Measurements from ENCODE around the gene ZNF790. TPM values are rescaled to one million over a fixed set of nuclear protein-coding genes. Genes with fewer than 3 reads are reported as not detected.

The ZNF790 gene
- total and polyA plus RNA-seq, 2 of the 4 experiments (the other 2 are of a cell fraction), result 0.97 to 4.3 TPM

- H2AK9ac ChIP-seq (replicated peaks; ENCODE audit: low read depth, low read length, poor library complexity), result peak within 1 kb of the TSS; percentile 70
- ATAC-seq (ENCODE audit: low read depth), result peak; percentile 95
- 3% methylated on average over 6 of the region's 57 CpGs; no CpG with 5 or more reads in 1 of the 2 experiments for WGBS, 2 experiments (ENCODE audit: extremely low coverage in 2 of 2, insufficient read length in 1 of 2)
- BruUV-seq (replicated peaks), result TSS peak; percentile 65
- H3K23ac ChIP-seq (ENCODE audit: low read depth, low read length), result peak within 1 kb of the TSS; percentile 59
- H3K9me3 ChIP-seq (ENCODE audit: control insufficient read depth, insufficient read depth, low read length), result peaks cover 14% of the 10 kb centered on the region; the same call in 1 of the 2 replicates
- no peak within 1 kb of the TSS for H3K18ac ChIP-seq (ENCODE audit: low read depth, low read length)
- intact Hi-C loops (cut with micrococcal nuclease), result loop anchor here (2.0 to 10.0 kb wide), 2 partner anchors 24 to 302 kb away; partner anchors contain the start of gene ZNF420
- peak within 1 kb of the TSS; percentile 75 for H4K91ac ChIP-seq (ENCODE audit: insufficient read depth, low read depth, low read length)
- ChIA-PET CTCF (interaction anchor here (0.6 kb wide), 1 partner anchor 36 kb away, joined by 4 read pairs; no protein-coding TSS in a partner anchor), POLR2A (ENCODE audit: unreplicated experiment) (no interaction called here)
- H3K79me1 ChIP-seq (ENCODE audit: low read depth in 1 of 2, low read length in 2 of 2), result peaks cover 7 to 10% of the 10 kb centered on the region in 2 experiments; a peak in 3 of 4 replicates
- H4K8ac ChIP-seq (ENCODE audit: low read depth in 2 of 2, low read length in 2 of 2), result peak within 1 kb of the TSS; percentile 90 to 95
- peak within 1 kb of the TSS; percentile 70 for H3K56ac ChIP-seq (ENCODE audit: extremely low read depth, insufficient read depth, low read length)
- TF ChIP-seq MXI1 (IDR thresholded peaks at IDR 0.05; ENCODE audit: borderline replicate concordance, low read depth, low read length), result peak; percentile 93
- no peak for TF ChIP-seq POLR2A (IDR thresholded peaks at IDR 0.05; ENCODE audit: low read depth, low read length)
- peaks cover 2% of the 10 kb centered on the region; the same call in 1 of the 2 replicates for H3K36me3 ChIP-seq (ENCODE audit: control insufficient read depth, insufficient read depth, low read length)
- peak within 1 kb of the TSS; percentile 94 for H3K4me2 ChIP-seq (ENCODE audit: low read depth, low read length)
- no peaks in the 10 kb centered on the region for H3K4me1 ChIP-seq (ENCODE audit: control insufficient read depth, insufficient read depth, low read length)
- peak within 1 kb of the TSS; percentile 73; the same call in 1 of the 3 replicates for H2BK15ac ChIP-seq (ENCODE audit: low read depth, low read length)
- in situ Hi-C loops (cut with MboI; ENCODE audit: low sequenced_read_pairs), result no loop called here
- peak; percentile 92 for DNase-seq
- peak within 1 kb of the TSS; percentile 40; the same call in 1 of the 2 replicates for H4K5ac ChIP-seq (ENCODE audit: low read depth, low read length)
- no peak within 1 kb of the TSS for H2BK20ac ChIP-seq (ENCODE audit: low read depth, low read length)
- peak within 1 kb of the TSS; percentile 100 for H2AFZ ChIP-seq (replicated peaks; ENCODE audit: low read length, poor library complexity)
- H3K9ac ChIP-seq (ENCODE audit: low read depth, low read length), result peak within 1 kb of the TSS; percentile 67
- peak within 1 kb of the TSS; percentile 10 for H2AK5ac ChIP-seq (ENCODE audit: low read depth, low read length)
- peak within 1 kb of the TSS; percentile 72 for H2BK5ac ChIP-seq (ENCODE audit: low read depth, low read length, poor library complexity, severe bottlenecking)
- no peaks in the 10 kb centered on the region for H3K9me1 ChIP-seq (ENCODE audit: insufficient read depth, low read length)
- H3K27me3 ChIP-seq (ENCODE audit: control insufficient read depth, insufficient read depth, low read length), result no peaks in the 10 kb centered on the region
- H3K27ac ChIP-seq (ENCODE audit: insufficient read depth, low read length), result peak within 1 kb of the TSS; percentile 83
- no peaks in the 10 kb centered on the region for H4K20me1 ChIP-seq (ENCODE audit: insufficient read depth, low read length)
- dilution Hi-C loops (cut with HindIII; ENCODE audit: low sequenced_read_pairs, unreplicated experiment), result no loop called here
- H3K4ac ChIP-seq (ENCODE audit: low read depth, low read length), result peak within 1 kb of the TSS; percentile 62
- peak within 1 kb of the TSS; percentile 69 for H3K4me3 ChIP-seq (ENCODE audit: insufficient read depth, low read depth, low read length)
- peak within 1 kb of the TSS; percentile 57 for H3K14ac ChIP-seq (replicated peaks; ENCODE audit: low read depth, low read length)
- no peak within 1 kb of the TSS for H2BK120ac ChIP-seq (ENCODE audit: low read depth, low read length)
These were observed 65.6 kb downstream of the ZNF790 start, which contains the start of gene ZNF850 for GRCh38 chr19:36772311-36773222. Gene ZNF850 (minus strand): TSS chr19:36772807. CDS start chr19:36762606, 10,201 bp downstream.
